GM12873 (cell line): ENCODE measurements around the gene MEOX1.

Source experiments
- TF ChIP-seq, protein P1 (sequence below): IDR thresholded peaks from 2 replicates; pipeline ENCODE4 v1.5.1; 2012; ENCODE audit warnings: low read depth, mild to moderate bottlenecking, moderate library complexity, low read length, control low read depth; ENCODE audit not compliant: insufficient read depth; ENCODE audit errors: missing control alignments

Gene MEOX1

DNA sequence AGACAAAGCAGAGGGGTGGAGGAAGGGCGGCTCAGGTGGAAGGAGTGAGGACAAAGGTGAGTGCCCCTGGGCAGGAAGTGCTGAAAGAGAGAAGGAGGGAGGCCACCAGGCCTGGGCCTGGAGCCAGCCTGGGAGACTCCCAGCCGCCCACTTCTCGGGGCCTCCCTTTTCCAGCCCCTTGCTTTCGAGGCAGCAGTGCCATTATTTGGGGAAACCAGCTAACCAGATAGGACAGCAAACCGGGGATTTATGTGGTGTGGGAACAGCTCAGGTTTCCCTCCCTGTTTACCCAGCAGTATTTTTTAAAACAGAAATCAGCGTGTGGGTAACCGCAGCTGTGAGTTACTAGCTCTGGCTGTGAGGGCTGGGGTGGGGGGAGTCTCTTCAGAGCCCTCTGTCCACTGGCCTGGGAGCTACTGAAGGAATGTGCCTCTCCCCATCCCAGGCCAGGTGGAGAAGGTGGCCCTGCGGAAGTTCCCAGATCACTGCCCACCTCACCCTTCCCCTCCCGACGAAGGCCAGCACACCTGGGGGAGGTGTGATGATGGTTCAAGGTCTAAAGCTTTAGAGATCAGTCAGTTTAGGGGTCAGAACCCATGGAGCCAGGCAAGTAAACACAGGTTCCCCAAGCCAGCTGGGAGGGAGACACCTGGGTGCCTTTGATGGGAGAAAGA lies 8.4 kb upstream of the MEOX1 start:
- TF ChIP-seq, protein P1, sequence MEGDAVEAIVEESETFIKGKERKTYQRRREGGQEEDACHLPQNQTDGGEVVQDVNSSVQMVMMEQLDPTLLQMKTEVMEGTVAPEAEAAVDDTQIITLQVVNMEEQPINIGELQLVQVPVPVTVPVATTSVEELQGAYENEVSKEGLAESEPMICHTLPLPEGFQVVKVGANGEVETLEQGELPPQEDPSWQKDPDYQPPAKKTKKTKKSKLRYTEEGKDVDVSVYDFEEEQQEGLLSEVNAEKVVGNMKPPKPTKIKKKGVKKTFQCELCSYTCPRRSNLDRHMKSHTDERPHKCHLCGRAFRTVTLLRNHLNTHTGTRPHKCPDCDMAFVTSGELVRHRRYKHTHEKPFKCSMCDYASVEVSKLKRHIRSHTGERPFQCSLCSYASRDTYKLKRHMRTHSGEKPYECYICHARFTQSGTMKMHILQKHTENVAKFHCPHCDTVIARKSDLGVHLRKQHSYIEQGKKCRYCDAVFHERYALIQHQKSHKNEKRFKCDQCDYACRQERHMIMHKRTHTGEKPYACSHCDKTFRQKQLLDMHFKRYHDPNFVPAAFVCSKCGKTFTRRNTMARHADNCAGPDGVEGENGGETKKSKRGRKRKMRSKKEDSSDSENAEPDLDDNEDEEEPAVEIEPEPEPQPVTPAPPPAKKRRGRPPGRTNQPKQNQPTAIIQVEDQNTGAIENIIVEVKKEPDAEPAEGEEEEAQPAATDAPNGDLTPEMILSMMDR: no peak

DNA sequence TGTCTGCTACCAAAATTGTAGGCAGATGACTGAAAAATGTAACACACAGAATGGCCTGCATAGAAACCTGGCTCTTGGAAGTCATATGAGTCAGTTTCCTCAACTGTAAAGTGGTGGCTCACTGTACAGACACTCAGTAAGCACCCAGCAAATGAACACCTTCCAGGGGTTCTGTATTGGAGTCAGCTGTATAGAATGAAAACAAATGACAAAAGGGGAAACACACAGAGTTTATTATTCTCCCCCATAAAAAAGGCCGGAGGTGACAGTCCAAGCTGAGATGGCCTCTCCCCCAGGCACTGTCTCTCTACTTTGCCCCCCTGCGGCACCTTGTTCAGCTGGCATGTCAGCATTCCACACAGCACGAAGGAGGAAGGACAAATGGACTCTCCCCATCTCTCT lies 6.2 kb upstream of the MEOX1 start:
- TF ChIP-seq, protein P1: no peak

DNA sequence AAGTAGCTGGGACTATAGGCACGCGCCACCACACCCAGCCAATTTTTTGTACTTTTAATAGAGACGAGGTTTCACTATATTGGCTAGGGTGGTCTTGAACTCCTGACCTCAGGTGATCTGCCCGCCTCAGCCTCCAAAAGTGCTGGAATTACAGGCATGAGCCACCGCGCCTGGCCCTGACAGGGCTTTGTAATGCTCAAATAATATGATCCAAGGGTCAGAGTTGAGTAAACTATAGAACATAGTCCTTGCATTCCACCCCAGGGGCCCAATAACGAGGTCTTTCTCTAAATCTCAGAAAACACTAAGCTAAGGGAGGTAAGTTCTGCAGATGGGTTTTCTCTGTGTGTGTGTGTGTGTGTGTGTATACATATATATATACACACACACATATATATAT lies 5.8 kb upstream of the MEOX1 start:
- TF ChIP-seq, protein P1: no peak

DNA sequence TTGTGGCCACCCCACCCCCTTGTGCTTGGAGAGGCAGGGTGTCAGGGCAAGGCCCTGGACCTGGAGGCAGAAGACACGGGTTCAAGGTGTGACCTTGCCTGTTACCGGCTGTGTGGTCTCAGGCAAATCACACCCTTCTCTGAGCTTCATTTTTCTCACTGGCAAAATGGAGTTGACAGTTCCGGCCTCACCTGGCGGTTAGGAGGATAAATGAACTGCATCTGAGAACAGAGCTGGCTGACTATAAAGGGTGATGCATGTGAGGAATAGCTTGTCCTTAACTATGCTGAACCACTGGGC lies 4.2 kb upstream of the MEOX1 start:
- TF ChIP-seq, protein P1: no peak

DNA sequence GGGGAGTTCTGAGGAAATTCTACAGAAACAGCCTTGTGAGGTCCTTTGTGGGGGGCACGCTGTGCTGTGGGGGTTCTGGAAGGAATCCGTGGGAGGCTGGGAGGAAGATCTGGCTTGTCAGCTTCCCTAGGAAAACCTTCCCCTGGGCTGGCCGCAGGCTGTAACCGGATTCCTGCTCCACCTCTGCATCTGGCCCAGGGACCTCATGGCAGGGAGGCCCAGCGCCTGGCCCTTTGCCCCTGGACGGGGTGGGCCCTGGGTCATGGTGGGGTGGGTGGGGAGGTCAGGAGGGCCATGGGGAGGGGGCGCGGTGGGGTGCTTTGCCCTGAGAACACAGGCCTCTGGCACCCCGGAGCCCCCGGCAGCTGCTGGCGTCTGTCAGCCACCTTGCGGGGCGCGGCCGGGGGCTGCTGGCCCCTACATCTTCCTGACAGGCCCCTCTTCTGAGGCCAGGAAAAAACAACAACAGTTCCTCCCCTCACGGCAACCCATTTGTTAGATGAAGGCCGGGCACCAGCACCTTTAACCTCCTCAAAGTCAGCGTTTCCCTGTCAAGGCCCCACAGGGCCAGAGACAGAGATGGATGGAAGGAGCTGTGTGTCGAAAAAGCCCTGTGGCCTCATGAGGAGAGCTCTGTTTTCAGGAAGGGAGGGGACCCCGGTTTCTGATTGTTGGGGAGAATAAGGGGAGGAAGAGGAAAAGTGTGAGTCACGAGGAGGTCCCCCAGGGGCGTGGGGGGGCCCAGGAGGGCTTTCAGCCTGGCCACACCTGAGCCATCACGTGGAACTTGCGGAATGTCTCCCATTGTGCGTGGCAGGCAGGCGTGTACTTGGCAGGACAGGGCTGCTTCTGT lies 3.6 kb upstream of the MEOX1 start:
- TF ChIP-seq, protein P1: no peak

DNA sequence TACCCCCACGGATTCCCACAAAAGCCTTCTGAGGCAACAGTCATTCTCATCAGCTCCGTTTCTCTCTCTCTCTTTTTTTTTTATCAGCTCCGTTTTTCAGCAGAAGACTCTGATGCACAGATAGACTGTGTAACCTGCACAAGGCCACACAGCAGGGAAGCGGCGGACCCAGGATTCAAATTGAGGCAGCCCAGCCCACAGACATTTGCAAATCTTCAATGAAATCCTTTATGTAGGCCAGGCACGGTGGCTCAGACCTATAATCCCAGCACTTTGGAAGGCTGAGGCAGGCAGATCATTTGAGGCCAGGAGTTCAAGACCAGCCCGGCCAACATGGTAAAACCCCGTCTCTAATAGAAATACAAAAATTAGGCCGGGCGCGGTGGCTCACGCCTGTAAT lies 2.4 kb upstream of the MEOX1 start:
- TF ChIP-seq, protein P1: no peak

DNA sequence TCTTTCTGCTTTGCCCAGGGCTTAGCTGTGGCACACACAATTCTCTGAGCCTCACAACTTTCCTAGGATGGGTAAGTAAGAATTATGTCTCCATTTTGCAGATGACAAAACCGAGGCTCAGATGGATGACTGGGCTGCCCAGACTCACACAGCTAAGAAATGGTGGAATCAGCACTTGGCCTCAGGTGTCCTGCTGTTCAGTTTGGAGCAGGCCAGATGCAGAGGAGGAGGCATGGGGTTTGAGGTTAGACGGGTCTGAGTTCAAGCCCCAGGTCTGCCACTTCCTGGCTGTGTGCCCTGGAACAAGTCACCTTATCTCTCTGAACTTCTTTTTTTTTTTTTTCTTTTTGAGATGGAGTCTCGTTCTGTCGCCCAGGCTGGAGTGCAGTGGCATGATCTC lies 1.7 kb upstream of the MEOX1 start:
- TF ChIP-seq, protein P1: no peak
